ENCODE data around the gene GALNT6. TPM values are rescaled to one million over a fixed set of nuclear protein-coding genes. Genes with fewer than 3 reads are reported as not detected.

Gene GALNT6
- total and polyA plus RNA-seq, 9 of the 15 experiments (the other 6 are each of a cell fraction or from before 2014, with no cell fraction given): 1.5 to 8.6 (median 5.1) TPM

DNA sequence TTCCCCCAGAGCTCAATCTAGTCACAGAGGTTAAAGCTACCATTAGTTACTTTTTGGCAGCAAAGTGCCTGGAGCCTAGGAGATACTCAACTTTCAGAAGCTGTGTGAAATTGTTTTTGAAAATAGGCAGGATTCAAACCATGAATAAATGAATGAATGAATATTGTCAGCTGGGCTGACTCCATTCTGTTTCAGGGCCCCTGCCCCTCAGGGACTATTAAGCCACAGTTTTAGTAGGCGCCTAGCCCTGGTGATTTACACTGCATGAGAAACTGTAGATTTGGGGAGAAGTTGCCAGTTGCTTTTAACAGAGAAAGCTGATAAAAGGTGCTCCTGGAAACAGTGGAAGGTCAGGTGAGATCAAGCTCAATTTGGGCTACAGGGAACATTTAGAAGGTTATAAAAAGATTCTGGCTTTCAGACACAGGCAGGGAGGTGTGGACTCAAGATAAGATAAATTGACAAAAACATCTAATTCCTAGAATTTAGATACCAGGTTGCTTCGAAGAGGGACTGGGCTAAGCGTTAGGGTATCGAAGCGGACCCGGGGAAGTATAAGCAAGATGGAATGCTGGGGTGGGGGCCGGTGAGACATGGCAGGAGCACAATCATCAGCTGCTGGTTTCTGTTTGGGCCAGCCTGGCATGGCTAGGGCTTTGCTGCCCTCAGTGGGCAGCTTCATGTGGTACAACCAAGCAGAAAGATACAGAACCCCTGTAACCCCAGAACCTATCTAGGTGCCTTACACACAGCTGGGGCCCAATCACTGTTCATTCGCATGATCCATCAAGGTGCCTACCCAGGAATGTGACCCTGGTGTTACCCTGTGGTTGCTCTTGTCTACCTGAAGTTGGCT, 29.8 kb downstream of the GALNT6 start:
- in situ Hi-C loops (cut with MboI) (no loop called here), intact Hi-C loops (cut with micrococcal nuclease) (no loop called here)
- CTCF ChIA-PET (ENCODE audit: low intra/inter-chr PET ratio): no interaction called here
- H3K4me3 ChIP-seq: no peak overlapping the region
- H3K27ac ChIP-seq (ENCODE audit: extremely low read depth, low read depth, low read length): no peak overlapping the region
- H4K20me1 ChIP-seq (replicated peaks; ENCODE audit: control insufficient read depth, insufficient read depth, low read length): no peaks in the 10 kb centered on the region
- BruUV-seq (replicated peaks): no TSS peak
- H3K27me3 ChIP-seq (ENCODE audit: control insufficient read depth in 2 of 2, insufficient read depth in 2 of 2, low read length in 2 of 2): no peaks in the 10 kb centered on the region
- peak overlapping the region in 1 of 2 experiments; percentile 47; a peak in 2 of 4 replicates for H3K9ac ChIP-seq (ENCODE audit: insufficient read depth in 1 of 2, low read depth in 2 of 2, low read length in 2 of 2)
- no peaks in the 10 kb centered on the region for H3K9me1 ChIP-seq (ENCODE audit: control insufficient read depth, insufficient read depth, low read length)
- 8% methylated on average over 8 of the region's 8 CpGs for WGBS (ENCODE audit: insufficient coverage, low coverage, missing lambda C conversion rate)
- H2AFZ ChIP-seq (ENCODE audit: low read depth, low read length): no peak overlapping the region
- H3K79me2 ChIP-seq (ENCODE audit: control insufficient read depth, insufficient read depth, low read length): no peaks in the 10 kb centered on the region
- H3K36me3 ChIP-seq (ENCODE audit: control insufficient read depth, insufficient read depth, low read length): no peaks in the 10 kb centered on the region
- H3K4me1 ChIP-seq (replicated peaks in 1 of 2; ENCODE audit: control insufficient read depth in 2 of 2, insufficient read depth in 2 of 2, low read length in 2 of 2): peaks cover 22 to 26% of the 10 kb centered on the region in 2 experiments
- H3K4me2 ChIP-seq (ENCODE audit: insufficient read depth, low read length): peak overlapping the region; percentile 16; the same call in 1 of the 2 replicates
- peak; percentile 64; the same call in 1 of the 2 replicates for TF ChIP-seq TEAD4 (IDR thresholded peaks at IDR 0.05; ENCODE audit: low read length)
- no peak for TF ChIP-seq TEAD4 (CRISPR knock-in tag; IDR thresholded peaks at IDR 0.05; ENCODE audit: borderline replicate concordance)
- peak; percentile 50; the same call in 1 of the 2 replicates for TF ChIP-seq STAT5A (IDR thresholded peaks at IDR 0.05; ENCODE audit: borderline replicate concordance, low read length)
- no peak for TF ChIP-seq NCOA6 (IDR thresholded peaks at IDR 0.05)
- peak; percentile 49 for TF ChIP-seq ARID1B (IDR thresholded peaks at IDR 0.05)
- TF ChIP-seq TAL1 (IDR thresholded peaks at IDR 0.05): peak; percentile 15; the same call in 1 of the 2 replicates
- TF ChIP-seq CBFA2T3 (IDR thresholded peaks at IDR 0.05): peak; percentile 56
- TF ChIP-seq, protein P1, sequence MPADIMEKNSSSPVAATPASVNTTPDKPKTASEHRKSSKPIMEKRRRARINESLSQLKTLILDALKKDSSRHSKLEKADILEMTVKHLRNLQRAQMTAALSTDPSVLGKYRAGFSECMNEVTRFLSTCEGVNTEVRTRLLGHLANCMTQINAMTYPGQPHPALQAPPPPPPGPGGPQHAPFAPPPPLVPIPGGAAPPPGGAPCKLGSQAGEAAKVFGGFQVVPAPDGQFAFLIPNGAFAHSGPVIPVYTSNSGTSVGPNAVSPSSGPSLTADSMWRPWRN (IDR thresholded peaks at IDR 0.05; ENCODE audit: low read depth): no peak
- TF ChIP-seq TBL1XR1 (IDR thresholded peaks at IDR 0.05; ENCODE audit: low read length in 2 of 2): peak in 1 of 2 experiments; percentile 32; a peak in 1 of 4 replicates
- 0 out of 2 replicates have a peak, but pooled peaks have one; percentile 18 for TF ChIP-seq SMARCA4 (IDR thresholded peaks at IDR 0.05)
- peak; percentile 66 for FAIRE-seq
- peak in 2 of 4 experiments; percentile 35 to 37 for DNase-seq (ENCODE audit: extremely low read depth in 1 of 4, low spot score in 3 of 4)
- peak; percentile 14; the same call in 2 of the 3 replicates for ATAC-seq
- POLR2A ChIA-PET: interaction anchor here (0.6 to 0.9 kb wide), 5 partner anchors 8 to 878 kb away, joined by 3 to 4 read pairs (median 3); no protein-coding TSS in a partner anchor
- no peaks in the 10 kb centered on the region for H3K9me3 ChIP-seq (replicated peaks; ENCODE audit: control insufficient read depth, insufficient read depth, low read depth, low read length)
